GM12878 (cell line): ENCODE measurements around the gene LDLRAD4. TPM values are rescaled to one million over a fixed set of nuclear protein-coding genes. Genes with fewer than 3 reads are reported as not detected.

Source experiments
- ATAC-seq: fragments of 200-7000 bp; cut with Tn5 transposase; 3 replicates; pipeline ENCODE4 v1.9.1; 2020; ENCODE audit warnings: mild to moderate bottlenecking, moderate library complexity
- BruUV-seq: library from RNA; stranded (reverse); fragments of 400-500 nt; replicated peaks from 2 replicates; lab custom pipeline; 2021; lab: Mats Ljungman, UMichigan
- CTCF ChIA-PET: fragments of 300-600 bp; sonication (Branson Sonifier 250); formaldehyde crosslinking; extraction: SDS; loops from one replicate; lab custom pipeline; 2021; ENCODE audit warnings: inconsistent platforms; lab: Yijun Ruan, JAX
- POLR2A ChIA-PET: fragments of 350-600 bp; formaldehyde crosslinking; extraction: SDS; loops from one replicate; lab custom pipeline; 2021; ENCODE audit warnings: inconsistent platforms; lab: Charles Lee
- RAD21 ChIA-PET: fragments of 300-600 bp; sonication (Branson Sonifier 250); formaldehyde crosslinking; loops from one replicate; lab custom pipeline; 2023; ENCODE audit warnings: antibody characterized with exemption; ENCODE audit not compliant: unreplicated experiment; lab: Charles Lee
- SMC1A ChIA-PET: fragments of 300-600 bp; sonication (Branson Sonifier 250); formaldehyde crosslinking; loops from one replicate; lab custom pipeline; 2023; ENCODE audit not compliant: unreplicated experiment, uncharacterized antibody; lab: Charles Lee
- DNase-seq: peaks from one replicate; pipeline ENCODE4 v3.0.0-alpha.2; 2011; ENCODE audit warnings: low read depth, low spot score
- FAIRE-seq: peaks from 3 replicates; lab custom pipeline; 2011; peaks lifted over from hg19 to GRCh38; lab: Jason Lieb, UNC
- H2AFZ ChIP-seq: 2 replicates; pipeline ENCODE4 v1.6.0; 2011; ENCODE audit warnings: low read depth, low read length, control low read depth; ENCODE audit not compliant: control insufficient read depth
- H3K27ac ChIP-seq: 2 replicates; pipeline ENCODE4 v1.5.1; 2011; ENCODE audit warnings: control low read depth; ENCODE audit not compliant: control insufficient read depth, insufficient read depth
- H3K27me3 ChIP-seq, 2 experiments: replicated peaks in 1 of 2; 2 replicates each; pipeline versions ENCODE4 v1.6.0 to v1.6.1; 2011; ENCODE audit warnings: low read length in 1 of 2; ENCODE audit not compliant: control insufficient read depth in 2 of 2, insufficient read depth in 2 of 2
- H3K36me3 ChIP-seq, 2 experiments: 2 replicates each; pipeline ENCODE4 v1.5.1; 2011; ENCODE audit warnings: low read length in 1 of 2; ENCODE audit not compliant: control insufficient read depth in 2 of 2, insufficient read depth in 2 of 2
- H3K4me1 ChIP-seq: 2 replicates; pipeline ENCODE4 v1.6.1; 2011; ENCODE audit warnings: mild to moderate bottlenecking, low read length, moderate library complexity, mixed read lengths; ENCODE audit not compliant: control insufficient read depth, insufficient read depth
- H3K4me2 ChIP-seq: 2 replicates; pipeline ENCODE4 v1.6.0; 2011; ENCODE audit warnings: control low read depth; ENCODE audit not compliant: control insufficient read depth, insufficient read depth
- H3K4me3 ChIP-seq: fragments of 200-600 bp; sonication (generic); 2 replicates; pipeline ENCODE4 v1.5.1; 2016
- H3K79me2 ChIP-seq: 2 replicates; pipeline ENCODE4 v1.6.0; 2011; ENCODE audit warnings: low read length; ENCODE audit not compliant: control insufficient read depth, insufficient read depth
- H3K9ac ChIP-seq: 2 replicates; pipeline ENCODE4 v1.8.0; 2011; ENCODE audit warnings: low read length, control low read depth, mixed read lengths; ENCODE audit not compliant: control insufficient read depth, insufficient read depth
- H3K9me3 ChIP-seq: replicated peaks from 3 replicates; pipeline ENCODE4 v1.5.1; 2011; ENCODE audit warnings: mild to moderate bottlenecking, low read length; ENCODE audit not compliant: control insufficient read depth, insufficient read depth
- H4K20me1 ChIP-seq: 2 replicates; pipeline ENCODE4 v1.6.0; 2011; ENCODE audit not compliant: control insufficient read depth, insufficient read depth
- FOXK2 ChIP-seq: fragments of 450-650 bp; IDR thresholded peaks from 2 replicates; pipeline ENCODE4 v1.6.1; 2017; ENCODE audit warnings: mild to moderate bottlenecking, moderate library complexity
- GABPA ChIP-seq: IDR thresholded peaks from 2 replicates; pipeline ENCODE4 v1.6.1; 2014; ENCODE audit warnings: antibody characterized with exemption, low read depth, mild to moderate bottlenecking, inconsistent platforms
- HDGF ChIP-seq: fragments of 450-650 bp; IDR thresholded peaks from 2 replicates; pipeline ENCODE4 v1.6.1; 2016; ENCODE audit warnings: antibody characterized with exemption
- KDM1A ChIP-seq: fragments of 200-600 bp; sonication (generic); IDR thresholded peaks from 2 replicates; pipeline ENCODE4 v1.6.1; 2016; ENCODE audit warnings: borderline replicate concordance
- MYC ChIP-seq: IDR thresholded peaks from 2 replicates; pipeline ENCODE4 v1.6.1; 2011; ENCODE audit warnings: mild to moderate bottlenecking, low read length, moderate library complexity, inconsistent platforms; ENCODE audit not compliant: insufficient read depth, insufficient replicate concordance, insufficient read length, severe bottlenecking
- PAX8 ChIP-seq: fragments of 450-650 bp; IDR thresholded peaks from 2 replicates; pipeline ENCODE4 v1.6.1; 2017; ENCODE audit warnings: mild to moderate bottlenecking, moderate library complexity
- RBBP5 ChIP-seq: fragments of 200-600 bp; sonication (generic); conservative IDR thresholded peaks from 2 replicates; pipeline ENCODE4 v1.6.1; 2016
- STAT3 ChIP-seq: IDR thresholded peaks from 2 replicates; pipeline ENCODE4 v1.6.1; 2011; ENCODE audit warnings: low read depth, low read length, improper control_type of control experiment
- YBX1 ChIP-seq: fragments of 450-650 bp; IDR thresholded peaks from 2 replicates; pipeline ENCODE4 v1.6.1; 2016; ENCODE audit warnings: antibody characterized with exemption
- WGBS: methylation state at CpG from one replicate; pipeline ENCODE4 v1.1.6; 2016; ENCODE audit warnings: low lambda C conversion rate; ENCODE audit not compliant: insufficient replicate concordance, insufficient coverage; ENCODE audit errors: missing lambda C conversion rate; 5-methylcytosine and 5-hydroxymethylcytosine counted together
- in situ Hi-C: fragments of 300-500 bp; cut with MboI; formaldehyde crosslinking; loops from 9 replicates; pipeline ENCODE4 v1.14.3; 2018; ENCODE audit warnings: mixed read lengths
- intact Hi-C: fragments of 100-400 bp; cut with micrococcal nuclease; formaldehyde crosslinking; loops from one replicate; pipeline ENCODE4 v1.14.2; 2022; ENCODE audit not compliant: unreplicated experiment
- polyA plus RNA-seq, 11 experiments: library from polyadenylated mRNA; depleted of rRNA in 4 of 11; unstranded in 6 of 11; stranded (reverse) in 5 of 11; fragments of >200 nt; fragmentation: Nextera tagmentation in 4 of 11; fragmentation: Illumina TruSeq in 1 of 11; extraction: Ambion mirVana in 4 of 11; extraction: Trizol in 1 of 11; gene quantifications; 1 replicate in 1 of 11; 2 replicates in 10 of 11; pipeline versions ENCODE4 v1.2.1 to v1.2.3, GENCODE V29; 2011 to 2016; ENCODE audit warnings: inconsistent platforms in 2 of 11, missing spikeins in 2 of 11, low read depth in 1 of 11
- total RNA-seq, 4 experiments: library from RNA; depleted of rRNA in 3 of 4; stranded (reverse); fragments of >200 nt in 3 of 4; fragmentation: Illumina TruSeq in 1 of 4; extraction: Trizol in 1 of 4; gene quantifications; 2 replicates each; pipeline versions ENCODE4 v1.2.1 to v1.2.3, GENCODE V29; 2013 to 2021
- TF ChIP-seq, protein P1 (sequence below): fragments of 150-350 bp; IDR thresholded peaks from 2 replicates; pipeline ENCODE4 v1.6.1; 2014; ENCODE audit warnings: mild to moderate bottlenecking, low read depth, low read length

Gene LDLRAD4
- total and polyA plus RNA-seq, 10 of the 15 experiments (the other 5 are each of a cell fraction or from before 2014, with no cell fraction given) = 2.7 to 16.8 (median 11.2) TPM

DNA sequence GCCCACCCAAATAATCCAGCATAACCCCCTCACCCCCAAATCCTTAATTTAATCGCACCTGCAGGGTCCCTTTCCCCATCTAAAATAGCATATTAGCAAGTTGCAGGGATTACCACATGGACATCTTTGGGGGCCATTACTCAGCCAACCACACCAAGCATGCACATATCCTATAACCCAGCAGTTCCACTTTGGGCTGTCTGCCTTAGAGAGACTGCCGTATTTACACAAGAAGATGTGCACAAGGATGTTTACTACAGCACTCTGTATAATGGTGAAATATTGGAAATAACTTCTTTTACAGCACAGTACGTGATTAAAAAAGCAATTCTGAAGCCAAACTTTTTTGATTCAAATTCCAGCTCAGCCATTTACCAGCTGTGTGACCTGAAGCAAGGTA is 17.3 kb upstream of the LDLRAD4 start (continued):
- TF ChIP-seq HDGF = no peak
- no peak for TF ChIP-seq KDM1A
- TF ChIP-seq STAT3 = no peak
- TF ChIP-seq, all 136 proteins: peak for 0

DNA sequence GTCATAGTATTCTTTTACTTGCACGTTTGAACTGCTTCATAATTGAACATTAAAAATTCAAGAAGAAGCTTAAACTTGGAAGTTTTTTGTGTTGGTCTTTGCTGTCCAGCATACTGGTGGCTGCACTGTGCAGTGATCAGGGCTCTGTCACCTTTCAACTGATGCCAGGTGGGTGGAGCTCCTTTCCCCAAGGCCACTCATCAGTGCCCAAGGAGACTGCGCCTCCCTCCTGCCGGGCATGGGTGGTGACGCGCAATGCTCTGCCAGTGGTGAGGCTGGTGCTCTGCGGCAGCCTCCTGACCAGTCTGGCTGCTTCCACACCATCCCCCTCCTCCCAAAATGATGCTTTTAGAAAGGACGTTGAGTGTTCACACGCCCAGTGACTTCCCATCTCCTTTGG is 16.0 kb upstream of the LDLRAD4 start:
- RAD21 ChIA-PET = no interaction called here
- FAIRE-seq = no peak
- no peak overlapping the region for H2AFZ ChIP-seq
- intact Hi-C loops (no loop called here), in situ Hi-C loops (no loop called here)
- no peaks in the 10 kb centered on the region for H3K79me2 ChIP-seq
- no peaks in the 10 kb centered on the region for H3K36me3 ChIP-seq
- no TSS peak for BruUV-seq
- H3K4me1 ChIP-seq = no peaks in the 10 kb centered on the region
- POLR2A ChIA-PET = no interaction called here
- CTCF ChIA-PET = interaction anchor here (0.6 to 0.9 kb wide), 2 partner anchors 136 to 622 kb away, joined by 3 to 4 read pairs; partner anchors contain the start of gene MC5R
- H3K4me2 ChIP-seq = no peak overlapping the region
- H3K27me3 ChIP-seq = no peaks in the 10 kb centered on the region
- WGBS = 62% methylated on average over 8 of the region's 8 CpGs
- no peak for ATAC-seq
- H3K4me3 ChIP-seq = no peak overlapping the region
- no peak overlapping the region for H3K9ac ChIP-seq
- no peaks in the 10 kb centered on the region for H4K20me1 ChIP-seq
- H3K27ac ChIP-seq = no peak overlapping the region
- no peak for DNase-seq
- no peaks in the 10 kb centered on the region; the same call in 1 of the 3 replicates for H3K9me3 ChIP-seq
- SMC1A ChIA-PET = no interaction called here
- TF ChIP-seq GABPA (no peak), YBX1 (no peak), MYC (no peak), FOXK2 (no peak), RBBP5 (no peak), PAX8 (no peak)
- TF ChIP-seq, protein P1, sequence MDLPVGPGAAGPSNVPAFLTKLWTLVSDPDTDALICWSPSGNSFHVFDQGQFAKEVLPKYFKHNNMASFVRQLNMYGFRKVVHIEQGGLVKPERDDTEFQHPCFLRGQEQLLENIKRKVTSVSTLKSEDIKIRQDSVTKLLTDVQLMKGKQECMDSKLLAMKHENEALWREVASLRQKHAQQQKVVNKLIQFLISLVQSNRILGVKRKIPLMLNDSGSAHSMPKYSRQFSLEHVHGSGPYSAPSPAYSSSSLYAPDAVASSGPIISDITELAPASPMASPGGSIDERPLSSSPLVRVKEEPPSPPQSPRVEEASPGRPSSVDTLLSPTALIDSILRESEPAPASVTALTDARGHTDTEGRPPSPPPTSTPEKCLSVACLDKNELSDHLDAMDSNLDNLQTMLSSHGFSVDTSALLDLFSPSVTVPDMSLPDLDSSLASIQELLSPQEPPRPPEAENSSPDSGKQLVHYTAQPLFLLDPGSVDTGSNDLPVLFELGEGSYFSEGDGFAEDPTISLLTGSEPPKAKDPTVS = no peak
